Small intestine (tissue), 7 donors: ENCODE results near the gene KRTAP9-7. TPM values are rescaled to one million over a fixed set of nuclear protein-coding genes. Genes with fewer than 3 reads are reported as not detected.

Source experiments
- DNase-seq, 2 donors: peaks; one replicate each; pipeline versions ENCODE4 v3.0.0 to v3.0.0-alpha.2; 2013
- FAIRE-seq: peaks from 2 replicates; lab custom pipeline; 2012; peaks lifted over from hg19 to GRCh38; lab: Jason Lieb, UNC
- H3K27ac ChIP-seq, 3 donors: one replicate each; pipeline ENCODE4 v1.5.1; 2013; ENCODE audit warnings: low read length in 2 of 3, mild to moderate bottlenecking in 2 of 3, control low read depth in 1 of 3, inconsistent platforms in 1 of 3, low read depth in 1 of 3, moderate library complexity in 1 of 3
- H3K27me3 ChIP-seq, 3 donors: one replicate each; pipeline ENCODE4 v1.6.1; 2013; ENCODE audit warnings: low read length in 3 of 3, inconsistent platforms in 1 of 3; ENCODE audit not compliant: control insufficient read depth in 3 of 3, insufficient read depth in 3 of 3
- H3K36me3 ChIP-seq, 3 donors: one replicate each; pipeline ENCODE4 v1.6.1; 2013; ENCODE audit warnings: low read length in 3 of 3, inconsistent platforms in 1 of 3, low read depth in 1 of 3, mild to moderate bottlenecking in 1 of 3, moderate library complexity in 1 of 3; ENCODE audit not compliant: control insufficient read depth in 3 of 3, insufficient read depth in 2 of 3
- H3K4me1 ChIP-seq, 3 donors: one replicate each; pipeline ENCODE4 v1.6.1; 2013; ENCODE audit warnings: low read length in 2 of 3, inconsistent platforms in 1 of 3, low read depth in 1 of 3, mild to moderate bottlenecking in 1 of 3, moderate library complexity in 1 of 3; ENCODE audit not compliant: control insufficient read depth in 3 of 3, insufficient read depth in 2 of 3
- H3K4me3 ChIP-seq, 3 donors: one replicate each; pipeline ENCODE4 v1.5.1; 2013; ENCODE audit warnings: low read length in 3 of 3, control low read depth in 1 of 3, inconsistent platforms in 1 of 3, low read depth in 1 of 3, mild to moderate bottlenecking in 1 of 3, moderate library complexity in 1 of 3
- H3K9me3 ChIP-seq, 2 donors: one replicate each; pipeline ENCODE4 v1.6.1; 2013; ENCODE audit warnings: low read depth in 1 of 2, low read length in 1 of 2; ENCODE audit not compliant: control insufficient read depth in 2 of 2, insufficient read depth in 1 of 2
- WGBS, 3 donors: extraction: QIAGEN DNeasy Blood & Tissue Kit; methylation state at CpG; one replicate each; pipeline ENCODE4 v1.1.7; 2013; 5-methylcytosine and 5-hydroxymethylcytosine counted together
- polyA plus RNA-seq, 4 donors: library from polyadenylated mRNA; stranded (reverse) in 3 of 4; unstranded in 1 of 4; fragments of 200-250 nt in 3 of 4; fragments of 120-200 nt in 1 of 4; gene quantifications; one replicate each; pipeline versions ENCODE4 v1.2.1 to v1.2.3, GENCODE V29; 2013
- donor health status: healthy with polysubstance abuse.
- donor health status: control.
- donor health status: control.
- donor health status: Bipolar disorder and iron deficiency.
- donor health status: healthy.

The KRTAP9-7 gene
- polyA plus RNA-seq, 4 donors: not detected

GRCh38 chr17:41287050-41287449, 11.6 kb downstream of the KRTAP9-7 start:
- FAIRE-seq (no peak), DNase-seq (no peak)
- no peak overlapping the region for H3K4me3 ChIP-seq
- H3K4me1 ChIP-seq: no peaks in the 10 kb centered on the region
- H3K27ac ChIP-seq: no peak overlapping the region
- no peaks in the 10 kb centered on the region for H3K36me3 ChIP-seq
- 43 to 69% (median 53%) methylated on average over 3 of the region's 3 CpGs for WGBS, 3 donors
- H3K27me3 ChIP-seq: peaks cover 0 to 4% (median 2%) of the 10 kb centered on the region in 3 donors
- no peaks in the 10 kb centered on the region for H3K9me3 ChIP-seq

GRCh38 chr17:41294016-41294415, 18.5 kb downstream of the KRTAP9-7 start:
- no peak for DNase-seq
- Histone ChIP-seq H3K9me3 (no peaks in the 10 kb centered on the region), H3K27ac (no peak overlapping the region), H3K4me3 (no peak overlapping the region), H3K27me3 (peaks cover 0 to 7% (median 0%) of the 10 kb centered on the region in 3 donors), H3K4me1 (no peaks in the 10 kb centered on the region), H3K36me3 (no peaks in the 10 kb centered on the region)
- WGBS, 3 donors: 60 to 74% (median 70%) methylated on average over 1 of the region's 1 CpG
- no peak for FAIRE-seq

- WGBS, 3 donors: 59 to 79% (median 68%) methylated on average over 1 of the region's 1 CpG
- no peaks in the 10 kb centered on the region for H3K9me3 ChIP-seq
- H3K36me3 ChIP-seq: no peaks in the 10 kb centered on the region
- H3K4me3 ChIP-seq: no peak overlapping the region
- peaks cover 0 to 5% (median 4%) of the 10 kb centered on the region in 3 donors for H3K27me3 ChIP-seq
- H3K27ac ChIP-seq: no peak overlapping the region
- H3K4me1 ChIP-seq: no peaks in the 10 kb centered on the region
- FAIRE-seq (no peak), DNase-seq (no peak)
These were observed 21.3 kb downstream of the KRTAP9-7 start for GRCh38 chr17:41296846-41297245.

GRCh38 chr17:41298458-41299135, 23.1 kb downstream of the KRTAP9-7 start:
- no peak for DNase-seq
- Histone ChIP-seq H3K36me3 (no peaks in the 10 kb centered on the region), H3K4me1 (no peaks in the 10 kb centered on the region), H3K4me3 (no peak overlapping the region), H3K27me3 (peaks cover 0 to 10% (median 3%) of the 10 kb centered on the region in 3 donors), H3K9me3 (no peaks in the 10 kb centered on the region), H3K27ac (no peak overlapping the region)
- 86 to 90% (median 87%) methylated on average over 19 to 20 of the region's 20 CpGs for WGBS, 3 donors
- no peak for FAIRE-seq

GRCh38 chr17:41301204-41301790, 25.8 kb downstream of the KRTAP9-7 start:
- no peak overlapping the region for H3K4me3 ChIP-seq
- FAIRE-seq (no peak), DNase-seq (no peak)
- H3K9me3 ChIP-seq: no peaks in the 10 kb centered on the region
- no peaks in the 10 kb centered on the region for H3K36me3 ChIP-seq
- peaks cover 0 to 10% (median 3%) of the 10 kb centered on the region in 3 donors for H3K27me3 ChIP-seq
- H3K27ac ChIP-seq: no peak overlapping the region
- no peaks in the 10 kb centered on the region for H3K4me1 ChIP-seq
- 63 to 68% (median 65%) methylated on average over 5 of the region's 5 CpGs for WGBS, 3 donors

GRCh38 chr17:41301916-41302901, 26.7 kb downstream of the KRTAP9-7 start, which contains the start of gene KRTAP29-1:
TSS of gene KRTAP29-1 (minus strand) at chr17:41302851. CDS start at chr17:41302851, 0 bp downstream.
- DNase-seq (no peak), FAIRE-seq (no peak)
- Histone ChIP-seq H3K27ac (no peak within 1 kb of the TSS), H3K4me1 (no peaks in the 10 kb centered on the region), H3K36me3 (no peaks in the 10 kb centered on the region), H3K27me3 (peaks cover 0 to 14% (median 3%) of the 10 kb centered on the region in 3 donors), H3K4me3 (no peak within 1 kb of the TSS), H3K9me3 (no peaks in the 10 kb centered on the region)
- 70 to 74% (median 70%) methylated on average over 11 of the region's 11 CpGs for WGBS, 3 donors

GRCh38 chr17:41302981-41303380, 27.5 kb downstream of the KRTAP9-7 start:
- no peak for FAIRE-seq
- H3K27ac ChIP-seq: no peak overlapping the region
- 82 to 85% (median 84%) methylated on average over 4 of the region's 4 CpGs for WGBS, 3 donors

GRCh38 chr17:41304091-41304490, 28.6 kb downstream of the KRTAP9-7 start:
- H3K27ac ChIP-seq: no peak overlapping the region
- no peaks in the 10 kb centered on the region for H3K9me3 ChIP-seq
- FAIRE-seq (no peak), DNase-seq (no peak)
- peaks cover 0 to 19% (median 4%) of the 10 kb centered on the region in 3 donors for H3K27me3 ChIP-seq
- no peaks in the 10 kb centered on the region for H3K36me3 ChIP-seq
- WGBS, 3 donors: 82 to 85% (median 84%) methylated on average over 12 of the region's 12 CpGs
- no peak overlapping the region for H3K4me3 ChIP-seq
- H3K4me1 ChIP-seq: no peaks in the 10 kb centered on the region

More at GRCh38 chr17:41302981-41303380, 27.5 kb downstream of the KRTAP9-7 start:
- no peaks in the 10 kb centered on the region for H3K36me3 ChIP-seq
- peaks cover 0 to 17% (median 6%) of the 10 kb centered on the region in 3 donors for H3K27me3 ChIP-seq
- no peak for DNase-seq
- no peaks in the 10 kb centered on the region for H3K4me1 ChIP-seq
- H3K4me3 ChIP-seq: no peak overlapping the region
- no peaks in the 10 kb centered on the region for H3K9me3 ChIP-seq
